Measurements from ENCODE around the gene C1QA. TPM values are rescaled to one million over a fixed set of nuclear protein-coding genes. Genes with fewer than 3 reads are reported as not detected.

The C1QA gene
- total and polyA plus RNA-seq, 10 of the 15 experiments (the other 5 are each of a cell fraction or from before 2014, with no cell fraction given): 0.59 TPM; not detected in 9

- TF ChIP-seq ZNF687 (IDR thresholded peaks at IDR 0.05) (no peak), RCOR1 (conservative IDR thresholded peaks at IDR 0.05; ENCODE audit: low read depth, low read length) (no peak), MTA3 (IDR thresholded peaks at IDR 0.05; ENCODE audit: borderline replicate concordance, low read length) (no peak), RAD21 (IDR thresholded peaks at IDR 0.05; ENCODE audit: insufficient read depth, low read depth, low read length) (no peak), E2F8 (IDR thresholded peaks at IDR 0.05; ENCODE audit: low read depth, partially characterized antibody) (no peak), YBX1 (IDR thresholded peaks at IDR 0.05) (no peak), NR2F1 (conservative IDR thresholded peaks at IDR 0.05) (no peak)
Measured at GRCh38 chr1:22591576-22591975, 44.9 kb upstream of the C1QA start (continued).
